Loucy (cell line): Measurements from ENCODE around the gene CACNA2D1.

Source experiments
- CTCF ChIP-seq: fragments of 200-600 bp; sonication (generic); conservative IDR thresholded peaks from 2 replicates; pipeline ENCODE4 v1.5.1; 2014; ENCODE audit warnings: mild to moderate bottlenecking, antibody characterized with exemption, low read length
- EZH2phosphoT487 ChIP-seq: fragments of 200-600 bp; IDR thresholded peaks from 2 replicates; pipeline ENCODE4 v1.6.1; 2018; ENCODE audit warnings: antibody characterized with exemption, mild to moderate bottlenecking, moderate library complexity, borderline replicate concordance

DNA sequence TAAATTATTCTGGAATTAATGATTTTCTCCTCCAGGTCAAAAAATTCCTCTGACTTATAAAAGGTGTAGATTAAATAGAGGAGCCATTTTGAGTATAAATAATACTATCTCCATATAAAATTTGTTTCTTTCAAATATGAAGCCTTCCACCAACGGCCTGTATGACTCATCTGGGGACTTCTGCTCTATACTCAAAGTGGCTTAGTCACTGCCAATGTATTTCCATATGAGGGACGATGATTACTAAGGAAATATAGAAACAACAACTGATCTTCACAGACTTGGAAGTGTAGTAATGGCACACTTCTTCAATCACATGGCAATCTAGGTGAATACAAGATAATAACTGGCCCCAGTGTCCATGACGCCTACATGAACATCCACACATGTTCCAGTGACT is 338.1 kb downstream of the CACNA2D1 start:
- no peak for TF ChIP-seq CTCF
- no peak for TF ChIP-seq EZH2phosphoT487
